ENCODE results near the gene EFNA3.

Gene EFNA3

DNA sequence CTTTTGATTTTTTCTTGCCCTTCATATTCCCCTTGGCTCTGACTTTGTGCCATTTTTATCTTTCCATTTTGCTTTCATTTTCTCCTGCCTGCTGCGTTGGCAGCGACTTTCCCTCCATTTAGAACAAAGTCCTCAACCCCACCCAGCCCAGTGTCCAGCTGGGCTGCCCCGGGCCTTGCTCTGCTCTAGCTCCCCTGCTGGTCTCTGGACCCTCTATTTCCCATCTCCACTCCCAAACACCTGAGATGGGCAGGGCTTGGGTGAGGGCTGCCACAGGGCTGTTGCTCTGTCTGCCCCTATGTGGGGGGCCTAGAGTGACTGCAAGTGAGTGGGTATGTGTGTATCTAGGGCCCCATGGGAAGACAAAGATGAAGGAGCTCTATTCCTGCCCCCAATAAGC, 34.8 kb upstream of the EFNA3 start:
- intact Hi-C loops (cut with DNase I; ENCODE audit: low total_unique reads) = no loop called here
- Histone ChIP-seq H3K27me3 (peaks cover 0 to 3% of the 10 kb centered on the region in 2 donors), H3K4me1 (peaks cover 0 to 12% (median 2%) of the 10 kb centered on the region in 4 donors), H3K4me3 (no peak overlapping the region), H3K36me3 (no peaks in the 10 kb centered on the region), H3K9me3 (no peaks in the 10 kb centered on the region), H3K27ac (no peak overlapping the region)
- DNase-seq = no peak
- TF ChIP-seq CTCF (IDR thresholded peaks at IDR 0.05) = no peak

GRCh38 chr1:155044365-155044764, 34.3 kb upstream of the EFNA3 start:
- TF ChIP-seq CTCF (IDR thresholded peaks at IDR 0.05) = no peak
- Histone ChIP-seq H3K27ac (no peak overlapping the region), H3K9me3 (no peaks in the 10 kb centered on the region), H3K36me3 (no peaks in the 10 kb centered on the region), H3K4me3 (no peak overlapping the region), H3K27me3 (peaks cover 0 to under 1% of the 10 kb centered on the region in 2 donors), H3K4me1 (peaks cover 0 to 16% (median 2%) of the 10 kb centered on the region in 4 donors)
- intact Hi-C loops (cut with DNase I; ENCODE audit: low total_unique reads) = no loop called here
- no peak for DNase-seq

DNA sequence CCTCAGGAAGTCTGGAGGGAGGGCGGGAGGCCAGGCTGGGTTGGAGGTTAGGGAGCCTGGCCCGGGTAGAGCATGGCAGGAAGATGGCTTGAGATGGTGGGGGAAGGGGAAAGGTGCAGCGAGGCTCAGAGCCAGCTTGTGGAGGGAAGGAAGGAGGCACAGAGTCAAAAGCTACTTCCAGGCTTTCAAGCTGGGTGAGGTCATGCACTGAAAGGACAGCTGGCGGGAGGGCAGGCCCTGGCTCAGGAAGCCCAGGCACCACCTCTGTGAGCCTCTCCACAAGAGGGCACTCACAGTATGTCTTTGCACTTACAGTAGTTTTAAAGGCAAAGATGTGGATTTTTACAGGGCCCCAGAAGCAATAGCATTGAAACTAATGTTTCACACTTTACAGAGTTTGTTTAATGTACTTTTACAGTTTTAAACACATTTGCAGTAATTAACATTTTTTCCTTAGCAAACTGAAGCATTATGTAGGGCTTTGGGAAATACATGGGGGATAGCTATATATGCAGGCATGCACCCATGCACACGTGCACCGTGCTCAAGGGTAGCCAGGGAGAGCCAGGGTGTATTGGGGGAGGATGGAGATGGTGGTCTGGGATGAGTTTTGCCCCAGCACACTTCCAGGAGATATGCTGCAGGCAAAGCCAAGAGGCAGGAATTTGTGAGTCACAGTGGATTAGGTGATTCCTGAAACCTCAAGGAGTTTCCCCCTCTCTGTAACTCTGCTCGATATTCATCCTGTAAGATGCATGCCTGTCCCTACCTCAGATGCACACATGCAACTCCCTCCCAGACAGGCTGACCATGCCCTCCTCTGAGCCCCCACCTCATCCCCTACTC, 33.6 kb upstream of the EFNA3 start:
- no peaks in the 10 kb centered on the region for H3K27me3 ChIP-seq
- no peak overlapping the region for H3K27ac ChIP-seq
- TF ChIP-seq CTCF (IDR thresholded peaks at IDR 0.05) = peak; percentile 69 to 71
- DNase-seq = peak; percentile 82 to 85
- H3K4me3 ChIP-seq = no peak overlapping the region
- H3K4me1 ChIP-seq = peaks cover 6 to 23% (median 8%) of the 10 kb centered on the region in 4 donors
- intact Hi-C loops (cut with DNase I; ENCODE audit: low total_unique reads) = no loop called here
- H3K36me3 ChIP-seq = no peaks in the 10 kb centered on the region
- H3K9me3 ChIP-seq = no peaks in the 10 kb centered on the region

- no peak for TF ChIP-seq CTCF (IDR thresholded peaks at IDR 0.05)
- H3K4me3 ChIP-seq = no peak overlapping the region
- no peaks in the 10 kb centered on the region for H3K27me3 ChIP-seq
- H3K36me3 ChIP-seq = peaks cover 0 to 6% (median 1%) of the 10 kb centered on the region in 3 donors
- peaks cover 6 to 40% (median 23%) of the 10 kb centered on the region in 4 donors for H3K4me1 ChIP-seq
- no peak for DNase-seq
- H3K27ac ChIP-seq = no peak overlapping the region
- intact Hi-C loops (cut with DNase I; ENCODE audit: low total_unique reads) = no loop called here
- no peaks in the 10 kb centered on the region for H3K9me3 ChIP-seq
Observed at GRCh38 chr1:155048449-155049334, 29.9 kb upstream of the EFNA3 start.

- intact Hi-C loops (cut with DNase I; ENCODE audit: low total_unique reads) = no loop called here
- Histone ChIP-seq H3K36me3 (peaks cover 5 to 18% (median 14%) of the 10 kb centered on the region in 3 donors), H3K4me1 (peaks cover 6 to 35% (median 22%) of the 10 kb centered on the region in 4 donors), H3K27me3 (no peaks in the 10 kb centered on the region), H3K4me3 (peak overlapping the region; percentile 68 to 71), H3K27ac (peak overlapping the region; percentile 72 to 91), H3K9me3 (no peaks in the 10 kb centered on the region)
- no peak for TF ChIP-seq CTCF (IDR thresholded peaks at IDR 0.05)
- no peak for DNase-seq
Observed at GRCh38 chr1:155049651-155050559, 28.7 kb upstream of the EFNA3 start.
